HCT116 (cell line): ENCODE measurements around the gene MAVS. TPM values are rescaled to one million over a fixed set of nuclear protein-coding genes. Genes with fewer than 3 reads are reported as not detected.

Source experiments
- ATAC-seq: fragments of 200-7000 bp; cut with Tn5 transposase; 2 replicates; pipeline ENCODE4 v1.9.1; 2020; ENCODE audit warnings: mild to moderate bottlenecking, moderate library complexity
- BruUV-seq: library from RNA; stranded (reverse); fragments of 400-500 nt; replicated peaks from 2 replicates; lab custom pipeline; 2021; lab: Mats Ljungman, UMichigan
- CTCF ChIA-PET: fragments of 300-600 bp; sonication (Branson Sonifier 250); formaldehyde crosslinking; loops from one replicate; lab custom pipeline; 2021; ENCODE audit warnings: antibody characterized with exemption; lab: Charles Lee
- POLR2A ChIA-PET: fragments of 300-600, 350-600 bp; sonication (Branson Sonifier 250); formaldehyde crosslinking; loops from one replicate; lab custom pipeline; 2021; ENCODE audit warnings: antibody characterized with exemption; lab: Charles Lee
- RAD21 ChIA-PET, 2 experiments: fragments of 300-600 bp; sonication (Branson Sonifier 250); formaldehyde crosslinking; loops; one replicate each; lab custom pipeline; 2023; ENCODE audit warnings: low total read pairs in 2 of 2; ENCODE audit not compliant: uncharacterized antibody in 2 of 2, unreplicated experiment in 2 of 2, low non-redundant PET in 1 of 2; lab: Charles Lee
- DNase-seq: peaks from one replicate; pipeline ENCODE4 v3.0.0-alpha.2; 2010; ENCODE audit warnings: low read depth, low spot score
- H2AFZ ChIP-seq: fragments of 200-600 bp; shearing (Covaris generic), sonication (generic); 2 replicates; pipeline ENCODE4 v1.6.1; 2017; ENCODE audit warnings: low read depth, mixed run types, mixed read lengths, antibody characterized with exemption, low read length; ENCODE audit not compliant: poor library complexity, severe bottlenecking
- H3K27ac ChIP-seq: 2 replicates; pipeline ENCODE4 v1.5.1; 2012; ENCODE audit warnings: low read depth, low read length
- H3K27me3 ChIP-seq: fragments of 200-600 bp; sonication (generic); 2 replicates; pipeline ENCODE4 v1.6.1; 2016; ENCODE audit warnings: mixed run types, low read length, mixed read lengths; ENCODE audit not compliant: insufficient read depth
- H3K36me3 ChIP-seq, 2 experiments: fragments of 200-500 bp in 1 of 2; fragments of 200-600 bp in 1 of 2; sonication (Bioruptor generic) in 1 of 2; sonication (generic) in 1 of 2; 2 replicates each; pipeline versions ENCODE4 v1.5.1 to v1.6.1; 2014 to 2016; ENCODE audit warnings: low read length in 2 of 2, inconsistent platforms in 1 of 2, mixed read lengths in 1 of 2, mixed run types in 1 of 2; ENCODE audit not compliant: insufficient read depth in 2 of 2, control insufficient read depth in 1 of 2
- H3K4me1 ChIP-seq, 2 experiments: fragments of 200-600 bp in 1 of 2; sonication (generic) in 1 of 2; 2 replicates each; pipeline versions ENCODE4 v1.5.1 to v1.6.1; 2012 to 2017; ENCODE audit warnings: low read length in 2 of 2, inconsistent platforms in 1 of 2, mild to moderate bottlenecking in 1 of 2, mixed read lengths in 1 of 2, mixed run types in 1 of 2, moderate library complexity in 1 of 2; ENCODE audit not compliant: insufficient read depth in 2 of 2, control insufficient read depth in 1 of 2
- H3K4me2 ChIP-seq: fragments of 200-600 bp; sonication (generic); 2 replicates; pipeline ENCODE4 v1.6.1; 2017; ENCODE audit warnings: mixed run types, low read length, mixed read lengths
- H3K4me3 ChIP-seq, 2 experiments: fragments of 200-600 bp in 1 of 2; sonication (generic) in 1 of 2; replicated peaks in 1 of 2; 2 replicates each; pipeline ENCODE4 v1.5.1; 2011 to 2016; ENCODE audit warnings: low read length in 2 of 2, control low read depth in 1 of 2, low read depth in 1 of 2, mild to moderate bottlenecking in 1 of 2, mixed read lengths in 1 of 2, mixed run types in 1 of 2
- H3K79me2 ChIP-seq: fragments of 200-600 bp; sonication (generic); 2 replicates; pipeline ENCODE4 v1.6.1; 2017; ENCODE audit warnings: mild to moderate bottlenecking, mixed run types, low read length, moderate library complexity, mixed read lengths; ENCODE audit not compliant: insufficient read depth
- H3K9ac ChIP-seq: fragments of 200-600 bp; sonication (generic); 2 replicates; pipeline ENCODE4 v1.6.1; 2016; ENCODE audit warnings: low read length, mixed read lengths
- H3K9me2 ChIP-seq: fragments of 200-600 bp; sonication (generic), shearing (Covaris generic); 2 replicates; pipeline ENCODE4 v1.6.1; 2017; ENCODE audit warnings: mixed run types, mild to moderate bottlenecking, moderate library complexity; ENCODE audit not compliant: insufficient read depth
- H3K9me3 ChIP-seq, 2 experiments: fragments of 200-500 bp in 1 of 2; fragments of 200-600 bp in 1 of 2; sonication (Bioruptor generic) in 1 of 2; sonication (generic) in 1 of 2; 2 replicates each; pipeline ENCODE4 v1.6.1; 2014 to 2017; ENCODE audit warnings: low read length in 2 of 2, mixed read lengths in 2 of 2, inconsistent platforms in 1 of 2, low read depth in 1 of 2, mild to moderate bottlenecking in 1 of 2, mixed run types in 1 of 2, moderate library complexity in 1 of 2; ENCODE audit not compliant: control insufficient read depth in 1 of 2, insufficient read depth in 1 of 2
- H4K20me1 ChIP-seq: fragments of 200-600 bp; sonication (generic), shearing (Covaris generic); 2 replicates; pipeline ENCODE4 v1.6.1; 2017; ENCODE audit warnings: mixed run types, mild to moderate bottlenecking, moderate library complexity; ENCODE audit not compliant: insufficient read depth
- ATF3 ChIP-seq: IDR thresholded peaks from 2 replicates; pipeline ENCODE4 v1.6.1; 2012
- CBX3 ChIP-seq: IDR thresholded peaks from 2 replicates; pipeline ENCODE4 v1.6.1; 2012; ENCODE audit warnings: low read depth
- CEBPB ChIP-seq: IDR thresholded peaks from 2 replicates; pipeline ENCODE4 v1.6.1; 2012; ENCODE audit warnings: low read depth
- EGR1 ChIP-seq: IDR thresholded peaks from 2 replicates; pipeline ENCODE4 v1.6.1; 2012; ENCODE audit warnings: low read depth
- FOSL1 ChIP-seq: IDR thresholded peaks from 2 replicates; pipeline ENCODE4 v1.6.1; 2012; ENCODE audit warnings: low read depth
- RAD21 ChIP-seq: IDR thresholded peaks from 2 replicates; pipeline ENCODE4 v1.6.1; 2012; ENCODE audit warnings: low read depth, mild to moderate bottlenecking
- REST ChIP-seq: IDR thresholded peaks from 2 replicates; pipeline ENCODE4 v1.6.1; 2012; ENCODE audit warnings: low read depth
- SIN3A ChIP-seq: IDR thresholded peaks from 2 replicates; pipeline ENCODE4 v1.6.1; 2012; ENCODE audit warnings: low read depth
- SP1 ChIP-seq: IDR thresholded peaks from 2 replicates; pipeline ENCODE4 v1.6.1; 2012; ENCODE audit warnings: low read depth
- SRF ChIP-seq: IDR thresholded peaks from 2 replicates; pipeline ENCODE4 v1.6.1; 2012; ENCODE audit warnings: low read depth
- ZFX ChIP-seq: fragments of 450-650 bp; IDR thresholded peaks from 2 replicates; pipeline ENCODE4 v1.6.1; 2017
- ZNF274 ChIP-seq: fragments of 200-500 bp; sonication (Bioruptor generic); IDR thresholded peaks from 2 replicates; pipeline ENCODE4 v1.6.1; 2014; ENCODE audit warnings: mild to moderate bottlenecking, low read depth, low read length, inconsistent platforms
- intact Hi-C: fragments of 100-400 bp; cut with micrococcal nuclease; formaldehyde crosslinking; loops from 2 replicates; pipeline ENCODE4 v1.10.0; 2022
- total RNA-seq: library from RNA; stranded (reverse); gene quantifications from one replicate; pipeline ENCODE4 v1.2.1, GENCODE V29; 2021; ENCODE audit not compliant: unreplicated experiment

The MAVS gene
- total RNA-seq, 1 experiment from 2014 or later: 60.1 TPM

GRCh38 chr20:3808544-3808943 is 38.1 kb upstream of the MAVS start:
- Histone ChIP-seq H3K4me3 (no peak overlapping the region), H4K20me1 (no peaks in the 10 kb centered on the region), H3K4me1 (peaks cover 70 to 91% of the 10 kb centered on the region in 2 experiments), H3K9ac (peak overlapping the region; percentile 71), H3K27me3 (no peaks in the 10 kb centered on the region), H3K79me2 (peaks cover 7% of the 10 kb centered on the region), H3K36me3 (peaks cover 2 to 21% of the 10 kb centered on the region in 2 experiments; a peak in 2 of 4 replicates), H3K9me3 (no peaks in the 10 kb centered on the region), H3K9me2 (no peaks in the 10 kb centered on the region), H3K27ac (peak overlapping the region; percentile 100), H2AFZ (no peak overlapping the region), H3K4me2 (peak overlapping the region; percentile 65)
- ChIA-PET RAD21 (interaction anchor here in 1 of 2 experiments (0.7 kb wide), 1 partner anchor 11 kb away, joined by 5 read pairs; no protein-coding TSS in a partner anchor), CTCF (no interaction called here), POLR2A (no interaction called here)
- TF ChIP-seq EGR1 (no peak), ZFX (no peak), REST (no peak), FOSL1 (no peak), CBX3 (no peak), CEBPB (no peak), ZNF274 (no peak), RAD21 (no peak), SIN3A (no peak), SP1 (no peak), ATF3 (no peak), SRF (no peak)
- BruUV-seq: TSS peak; percentile 63
- no peak for DNase-seq
- intact Hi-C loops: no loop called here
- ATAC-seq: no peak
